A549 (cell line): ENCODE data around the gene COL8A2.

Experiments
- CHD4 ChIP-seq: fragments of 200-600 bp; sonication (generic); IDR thresholded peaks from 2 replicates; pipeline ENCODE4 v1.6.1; 2016; ENCODE audit warnings: antibody characterized with exemption, mild to moderate bottlenecking, borderline replicate concordance
- CTCF ChIP-seq: fragments of >200 bp; sonication (Bioruptor Twin); formaldehyde crosslinking; IDR thresholded peaks from 3 replicates; pipeline ENCODE4 v1.5.1; 2016
- EP300 ChIP-seq, 2 experiments: fragments of >200 bp; sonication (Bioruptor Twin); formaldehyde crosslinking; IDR thresholded peaks; 2 replicates in 1 of 2; 3 replicates in 1 of 2; pipeline ENCODE4 v1.6.1; 2016 to 2017
- ESRRA ChIP-seq: fragments of 150-350 bp; IDR thresholded peaks from 2 replicates; pipeline ENCODE4 v1.6.1; 2014; ENCODE audit warnings: mild to moderate bottlenecking, low read length, borderline replicate concordance
- FOXS1 ChIP-seq: fragments of 250-450 bp; sonication (Bioruptor Pico); IDR thresholded peaks from 2 replicates; pipeline ENCODE4 v1.5.0; 2020; ENCODE audit warnings: mild to moderate bottlenecking, moderate library complexity
- MYC ChIP-seq: IDR thresholded peaks from 2 replicates; pipeline ENCODE4 v1.6.1; 2012; ENCODE audit warnings: mild to moderate bottlenecking, inconsistent platforms, low read length, improper control_type of control experiment, borderline replicate concordance
- NPAS2 ChIP-seq: fragments of 250-450 bp; sonication (Bioruptor Pico); IDR thresholded peaks from 2 replicates; pipeline ENCODE4 v1.8.0; 2022; ENCODE audit warnings: mild to moderate bottlenecking, moderate library complexity, borderline replicate concordance
- NR3C1 ChIP-seq: fragments of >200 bp; sonication (Bioruptor Twin); formaldehyde crosslinking; IDR thresholded peaks from 3 replicates; pipeline ENCODE4 v1.6.1; 2017
- POLR2A ChIP-seq: IDR thresholded peaks from 2 replicates; pipeline ENCODE4 v1.6.1; 2012; ENCODE audit warnings: mild to moderate bottlenecking, low read length
- RCOR1 ChIP-seq: fragments of 150-350 bp; IDR thresholded peaks from 2 replicates; pipeline ENCODE4 v1.6.1; 2014; ENCODE audit warnings: antibody characterized with exemption, low read length, low read depth
- SMC3 ChIP-seq: fragments of >200 bp; sonication (Bioruptor Twin); formaldehyde crosslinking; IDR thresholded peaks from 3 replicates; pipeline ENCODE4 v1.6.1; 2018; ENCODE audit warnings: inconsistent platforms
- ZFP36 ChIP-seq: fragments of 450-650 bp; IDR thresholded peaks from 2 replicates; pipeline ENCODE4 v1.6.1; 2014; ENCODE audit warnings: borderline replicate concordance; ENCODE audit not compliant: partially characterized antibody

GRCh38 chr1:36149973-36150295, 24.9 kb upstream of the COL8A2 start:
- no peak for TF ChIP-seq RCOR1
- TF ChIP-seq CTCF, result no peak
- no peak for TF ChIP-seq EP300 (IDR thresholded peaks at IDR 0.05)
- TF ChIP-seq NR3C1, result no peak
- no peak for TF ChIP-seq POLR2A
- no peak for TF ChIP-seq FOXS1 (CRISPR knock-in tag)
- no peak for TF ChIP-seq NPAS2 (CRISPR knock-in tag)
- no peak for TF ChIP-seq MYC
- 0 out of 2 replicates have a peak, but pooled peaks have one; percentile 65 for TF ChIP-seq CHD4
- no peak for TF ChIP-seq SMC3
- TF ChIP-seq ZFP36, result no peak
- TF ChIP-seq ESRRA, result no peak
